Coronary artery (tissue), 2 donors: Measurements from ENCODE around the gene QRICH1.

Experiments
- DNase-seq: peaks from one replicate; pipeline ENCODE4 v3.0.0-alpha.2; 2017; ENCODE audit warnings: low spot score
- H3K27ac ChIP-seq, 2 donors: fragments of 200-600 bp; sonication (generic); one replicate each; pipeline ENCODE4 v1.5.1; 2016 to 2019
- H3K4me3 ChIP-seq: fragments of 200-600 bp; sonication (generic); 2 replicates; pipeline ENCODE4 v1.5.1; 2016; ENCODE audit warnings: mild to moderate bottlenecking, moderate library complexity
- CTCF ChIP-seq: fragments of 200-600 bp; sonication (generic); IDR thresholded peaks from one replicate; pipeline ENCODE4 v1.5.1; 2019; ENCODE audit warnings: antibody characterized with exemption

Gene QRICH1

GRCh38 chr3:48985831-48986376 lies 108.0 kb downstream of the QRICH1 start:
- TF ChIP-seq CTCF: no peak
- no peak for DNase-seq
- no peak overlapping the region for H3K27ac ChIP-seq
- H3K4me3 ChIP-seq: no peak overlapping the region

GRCh38 chr3:48984663-48985062 lies 109.2 kb downstream of the QRICH1 start:
- no peak for DNase-seq
- Histone ChIP-seq H3K4me3 (no peak overlapping the region), H3K27ac (no peak overlapping the region)
- no peak for TF ChIP-seq CTCF

- no peak for DNase-seq
- Histone ChIP-seq H3K27ac (no peak overlapping the region), H3K4me3 (no peak overlapping the region)
- no peak for TF ChIP-seq CTCF
These were observed 110.8 kb downstream of the QRICH1 start for GRCh38 chr3:48983096-48983495.

- no peak for TF ChIP-seq CTCF
- no peak overlapping the region for H3K27ac ChIP-seq
- H3K4me3 ChIP-seq: no peak overlapping the region
- DNase-seq: no peak
These were observed 111.2 kb downstream of the QRICH1 start for GRCh38 chr3:48982686-48983085.

- no peak overlapping the region for H3K27ac ChIP-seq
- no peak for TF ChIP-seq CTCF
These were observed 111.9 kb downstream of the QRICH1 start for GRCh38 chr3:48982016-48982415.

GRCh38 chr3:48980295-48980694 lies 113.6 kb downstream of the QRICH1 start:
- Histone ChIP-seq H3K4me3 (no peak overlapping the region), H3K27ac (no peak overlapping the region)
- no peak for DNase-seq
- no peak for TF ChIP-seq CTCF

More at GRCh38 chr3:48982016-48982415, 111.9 kb downstream of the QRICH1 start:
- no peak overlapping the region for H3K4me3 ChIP-seq
- DNase-seq: no peak
